T-helper 17 cell (primary cell): ENCODE measurements around the gene URI1. TPM values are rescaled to one million over a fixed set of nuclear protein-coding genes. Genes with fewer than 3 reads are reported as not detected.

ENCODE experiments used
- ATAC-seq: fragments of 150-1000 bp; cut with Tn5 transposase; 2 replicates; pipeline ENCODE4 v1.10.0; 2021; ENCODE audit warnings: mild to moderate bottlenecking, moderate library complexity
- DNase-seq, 3 donors: peaks; one replicate each; pipeline versions ENCODE4 v3.0.0 to v3.0.0-alpha.2; 2020 to 2021
- H3K9me3 ChIP-seq: one replicate; pipeline ENCODE4 v1.7.0; 2013; ENCODE audit warnings: low read length, mild to moderate bottlenecking; ENCODE audit not compliant: control insufficient read depth, poor library complexity, severe bottlenecking
- H3K27ac Mint-ChIP-seq: one replicate; pipeline ENCODE4 v1.8.0; 2022; ENCODE audit warnings: mild to moderate bottlenecking, moderate library complexity, mixed read lengths
- H3K27me3 Mint-ChIP-seq: one replicate; pipeline ENCODE4 v1.8.0; 2022; ENCODE audit warnings: mixed read lengths
- H3K36me3 Mint-ChIP-seq: one replicate; pipeline ENCODE4 v1.8.0; 2022; ENCODE audit warnings: low read depth, mixed read lengths
- H3K4me1 Mint-ChIP-seq: one replicate; pipeline ENCODE4 v1.8.0; 2022; ENCODE audit warnings: mild to moderate bottlenecking, mixed read lengths
- H3K4me3 Mint-ChIP-seq: one replicate; pipeline ENCODE4 v1.8.0; 2022; ENCODE audit warnings: mild to moderate bottlenecking, moderate library complexity, mixed read lengths
- total RNA-seq, 4 donors: library from RNA in 2 of 4; stranded (reverse) in 2 of 4; gene quantifications; one replicate each; pipeline ENCODE4 v1.2.3 and lab custom pipeline; 2022 to 2026

The URI1 gene
- total RNA-seq, 2 donors from 2014 or later = 67.6 to 70.9 TPM

DNA sequence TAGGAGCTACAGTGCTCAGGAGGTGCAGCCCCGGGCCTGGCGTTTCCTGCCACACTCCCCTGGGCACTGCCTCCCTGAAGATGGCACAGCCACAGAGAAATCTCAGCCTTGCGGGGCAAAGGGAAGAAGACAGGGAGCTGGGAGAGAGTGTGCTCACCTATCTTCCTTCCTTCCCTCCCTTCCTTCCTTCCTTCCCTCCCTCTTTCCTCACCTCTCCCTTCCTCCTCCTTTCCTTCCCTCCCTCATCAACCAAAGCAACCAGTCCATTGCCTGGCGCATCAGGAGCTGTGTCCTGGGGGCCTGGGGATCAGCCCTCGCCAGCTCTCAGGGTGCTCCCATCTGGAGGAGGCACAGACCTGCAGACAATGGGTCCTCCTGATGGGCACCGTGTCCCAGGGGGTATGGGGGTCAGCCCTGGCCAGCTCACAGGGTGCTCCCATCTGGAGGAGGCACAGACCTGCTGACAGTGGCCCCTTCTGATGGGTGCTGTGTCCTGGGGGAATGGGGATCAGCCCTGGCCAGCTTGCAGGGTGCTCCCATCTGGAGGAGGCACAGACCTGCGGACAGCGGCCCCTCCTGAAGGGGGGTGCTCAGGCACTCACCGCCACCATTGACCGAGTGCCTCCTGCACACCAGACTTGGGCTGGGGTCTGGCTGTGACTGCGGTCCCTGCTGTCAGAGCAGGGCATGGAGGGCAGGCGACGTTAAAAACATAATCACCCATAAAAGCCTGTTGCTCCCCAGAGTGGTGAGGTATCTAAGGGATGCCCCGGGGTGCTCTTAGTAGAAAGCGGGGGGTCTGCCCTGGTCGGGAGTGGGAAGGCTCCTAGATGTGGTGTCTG, 120.2 kb downstream of the URI1 start:
- ATAC-seq = no peak
- no peaks in the 10 kb centered on the region for H3K36me3 Mint-ChIP-seq
- no peak for DNase-seq
- H3K4me1 Mint-ChIP-seq = no peaks in the 10 kb centered on the region
- no peaks in the 10 kb centered on the region for H3K9me3 ChIP-seq
- no peak overlapping the region for H3K4me3 Mint-ChIP-seq
- peaks cover 11% of the 10 kb centered on the region for H3K27me3 Mint-ChIP-seq
- H3K27ac Mint-ChIP-seq = no peak overlapping the region

DNA sequence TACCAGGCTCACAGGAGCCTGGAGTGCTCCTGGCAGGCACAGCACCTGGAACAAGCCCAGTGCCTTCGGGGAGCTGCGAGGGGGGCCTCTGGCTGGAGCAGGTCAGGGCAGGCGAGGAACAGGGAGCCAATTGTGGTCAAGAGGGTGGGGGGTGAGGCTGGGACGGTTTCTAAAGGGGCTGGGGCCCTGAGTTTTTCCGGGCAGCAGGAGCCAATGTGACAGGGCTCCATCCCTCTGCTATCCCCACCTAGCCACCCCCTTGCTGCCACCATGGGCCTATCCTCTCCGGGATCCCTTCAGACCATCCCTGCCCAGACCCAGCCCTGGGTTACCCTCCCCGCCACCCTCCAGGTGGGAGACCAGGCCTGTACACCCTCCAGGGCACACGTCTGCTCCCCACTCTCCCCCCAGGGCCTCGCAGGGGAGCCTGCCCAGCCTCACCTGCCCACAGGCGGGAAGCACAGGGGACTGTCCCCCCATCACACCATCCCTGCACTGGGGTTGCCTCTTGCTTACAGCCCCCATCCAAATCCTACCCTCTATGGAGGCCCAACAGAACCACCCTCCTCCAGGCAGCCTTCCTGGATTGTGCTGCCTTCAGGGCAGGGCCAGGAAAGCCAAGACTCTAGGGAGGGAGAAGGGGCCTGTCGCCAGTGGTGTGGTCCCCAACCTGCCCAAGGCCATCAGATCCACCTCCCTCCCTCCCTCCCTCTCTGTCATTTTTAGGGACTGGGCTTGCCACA, 121.0 kb downstream of the URI1 start:
- Mint-ChIP-seq H3K27ac (no peak overlapping the region), H3K4me1 (no peaks in the 10 kb centered on the region), H3K36me3 (no peaks in the 10 kb centered on the region), H3K4me3 (no peak overlapping the region), H3K27me3 (peaks cover 11% of the 10 kb centered on the region)
- DNase-seq (no peak), ATAC-seq (no peak)
- H3K9me3 ChIP-seq = no peaks in the 10 kb centered on the region

DNA sequence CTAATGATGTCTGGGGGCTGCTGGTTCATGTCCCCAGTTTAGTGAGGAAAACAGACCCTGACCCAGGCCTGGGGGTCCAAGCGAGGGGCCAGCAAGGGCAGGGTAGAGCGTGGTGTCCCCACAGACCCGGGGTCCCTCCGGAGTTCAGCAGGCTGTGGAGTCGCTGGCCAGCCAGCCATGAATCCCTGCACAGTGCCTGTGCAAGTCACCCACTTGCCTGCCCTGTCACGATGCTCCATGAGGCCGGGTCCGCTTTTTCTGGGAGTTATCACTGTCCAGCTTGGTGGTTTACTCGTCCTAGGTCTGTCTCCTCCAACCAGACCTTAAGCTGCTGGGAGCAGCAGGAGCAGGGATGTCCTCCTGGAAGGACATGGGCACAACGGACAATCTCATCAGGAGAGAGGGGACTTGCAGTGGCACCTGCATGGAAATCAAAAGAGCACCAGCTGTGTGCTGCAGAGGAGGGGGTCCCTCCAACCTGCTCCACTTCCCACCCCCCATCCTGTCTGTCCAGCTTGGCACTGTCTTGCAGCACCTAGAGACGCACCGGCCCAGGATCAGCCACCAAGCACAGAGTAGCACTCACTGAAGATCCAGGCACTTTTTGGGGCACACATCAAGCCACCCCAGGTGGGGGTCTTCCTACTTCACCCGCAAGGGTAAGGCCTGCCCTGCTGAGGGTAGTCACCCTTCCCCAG, 121.8 kb downstream of the URI1 start:
- no peaks in the 10 kb centered on the region for H3K9me3 ChIP-seq
- DNase-seq = no peak
- no peak overlapping the region for H3K27ac Mint-ChIP-seq
- no peak for ATAC-seq
- no peaks in the 10 kb centered on the region for H3K36me3 Mint-ChIP-seq
- peaks cover 11% of the 10 kb centered on the region for H3K27me3 Mint-ChIP-seq
- no peaks in the 10 kb centered on the region for H3K4me1 Mint-ChIP-seq
- no peak overlapping the region for H3K4me3 Mint-ChIP-seq

DNA sequence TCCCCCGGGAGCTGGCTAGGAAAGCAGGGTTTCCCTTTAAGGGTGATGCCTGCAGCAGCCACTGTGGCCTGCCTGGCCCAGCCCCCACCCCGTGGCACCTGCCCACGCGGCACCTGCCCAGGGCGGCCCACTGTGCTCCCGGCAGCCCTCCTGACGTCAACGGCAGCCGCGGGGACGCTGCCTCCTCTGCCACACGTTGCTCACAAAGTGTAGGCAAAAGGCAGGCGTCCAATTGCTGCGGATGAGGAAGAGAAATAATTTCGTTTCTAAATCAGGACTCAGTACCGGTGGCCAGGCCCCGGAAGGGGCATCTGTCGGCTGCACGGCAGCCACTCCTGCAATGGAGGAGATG, 122.3 kb downstream of the URI1 start:
- H3K9me3 ChIP-seq = no peaks in the 10 kb centered on the region
- Mint-ChIP-seq H3K4me1 (no peaks in the 10 kb centered on the region), H3K27me3 (peaks cover 11% of the 10 kb centered on the region), H3K27ac (no peak overlapping the region), H3K4me3 (no peak overlapping the region), H3K36me3 (no peaks in the 10 kb centered on the region)
- no peak for DNase-seq
- ATAC-seq = no peak

DNA sequence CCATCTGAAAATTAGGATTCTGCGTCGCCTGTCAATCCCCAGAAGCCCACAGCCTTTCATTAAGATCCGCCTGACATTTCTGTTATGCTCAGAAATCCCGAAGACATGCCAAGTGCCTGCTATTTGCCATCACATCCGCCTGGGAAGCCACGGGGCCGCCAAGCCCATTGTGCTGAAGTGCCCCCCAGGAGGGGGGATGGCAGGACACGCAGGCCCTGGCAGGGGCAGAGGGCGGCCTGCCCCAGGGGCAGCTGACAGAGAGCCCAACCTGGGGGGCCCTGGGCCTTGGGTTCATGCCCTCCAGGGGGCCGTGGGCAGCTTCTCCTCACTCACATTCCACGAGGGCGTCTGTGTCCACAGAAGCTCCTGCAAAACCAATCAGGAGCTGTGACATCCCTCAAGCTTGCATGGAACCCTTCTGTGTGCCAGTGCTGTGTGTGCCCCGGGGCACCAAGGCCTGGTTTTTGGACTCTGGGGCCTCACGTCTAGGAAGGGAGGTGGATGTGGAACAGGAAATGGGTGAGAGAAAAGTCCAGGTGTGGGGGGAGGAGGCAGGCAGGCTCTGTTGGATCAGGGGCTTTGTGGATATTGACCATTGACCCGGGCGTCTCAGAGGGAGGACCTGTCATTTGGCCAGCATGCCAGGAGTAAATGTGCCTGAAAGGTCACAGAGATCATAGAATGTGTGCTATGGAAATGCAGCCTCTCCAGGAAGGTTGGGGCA, 122.9 kb downstream of the URI1 start:
- Mint-ChIP-seq H3K4me3 (no peak overlapping the region), H3K36me3 (no peaks in the 10 kb centered on the region), H3K27me3 (peaks cover 11% of the 10 kb centered on the region), H3K27ac (no peak overlapping the region), H3K4me1 (no peaks in the 10 kb centered on the region)
- DNase-seq = no peak
- no peaks in the 10 kb centered on the region for H3K9me3 ChIP-seq
- ATAC-seq = no peak

DNA sequence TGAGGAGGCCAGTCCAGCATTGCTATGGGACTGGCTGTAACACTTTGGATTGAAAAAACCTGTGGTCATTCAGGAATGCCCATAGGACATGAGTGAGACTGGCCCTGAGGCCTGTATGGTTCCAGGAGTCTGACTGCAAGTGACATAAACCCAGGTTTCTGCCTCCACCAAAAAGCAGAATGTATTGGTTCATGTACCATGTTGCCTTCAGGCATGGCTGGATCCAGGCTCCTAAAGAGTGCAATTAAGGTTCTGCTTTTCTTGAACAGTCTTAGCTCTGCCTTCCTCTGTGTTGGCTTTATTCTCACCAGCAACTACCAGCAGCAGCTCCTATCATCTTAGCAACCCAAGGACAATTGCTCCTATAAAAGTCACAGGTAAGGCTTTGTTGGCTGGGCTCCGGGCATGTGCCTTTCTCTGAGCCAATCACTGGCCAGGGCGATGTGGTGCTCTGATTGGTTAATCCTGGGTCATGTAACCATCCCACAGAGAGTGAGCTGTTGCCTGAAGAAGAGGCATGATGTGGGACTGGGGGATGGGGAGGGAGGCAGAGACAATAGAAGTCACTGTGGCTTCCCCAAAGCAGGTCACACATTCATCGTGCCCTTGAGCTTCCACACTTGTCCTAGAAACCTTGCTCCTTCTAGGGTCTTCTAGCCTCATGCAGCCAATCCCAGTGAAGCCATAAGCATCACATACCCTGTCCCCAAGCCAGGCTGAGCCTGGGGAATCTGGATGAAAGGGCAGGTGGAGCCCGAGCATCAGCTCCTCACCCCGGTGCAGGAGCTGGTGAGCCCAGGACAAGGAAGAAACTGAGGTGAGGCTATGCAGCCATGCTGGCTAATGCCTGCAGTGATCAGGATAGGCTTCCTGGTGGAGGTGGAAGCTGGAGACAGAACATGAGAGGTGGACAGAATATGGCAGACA, 123.9 kb downstream of the URI1 start:
- H3K27ac Mint-ChIP-seq = no peak overlapping the region
- H3K4me1 Mint-ChIP-seq = no peaks in the 10 kb centered on the region
- H3K9me3 ChIP-seq = no peaks in the 10 kb centered on the region
- peaks cover 11% of the 10 kb centered on the region for H3K27me3 Mint-ChIP-seq
- no peak for DNase-seq
- ATAC-seq = no peak
- no peaks in the 10 kb centered on the region for H3K36me3 Mint-ChIP-seq
- H3K4me3 Mint-ChIP-seq = no peak overlapping the region

Other genes with a start within 250 kb of the URI1 start
- 10 to 100 TPM; 16.6 to 18.6 TPM for gene C19orf12, start 227.0 kb upstream of the URI1 start, total RNA-seq
- gene CCNE1, start 130.2 kb upstream of the URI1 start, total RNA-seq = 1 to 10 TPM; 3.8 to 7.4 TPM